Measurements from ENCODE around the gene CD82. TPM values are rescaled to one million over a fixed set of nuclear protein-coding genes. Genes with fewer than 3 reads are reported as not detected.

CD82 gene
- total RNA-seq, 1 experiment from 2014 or later: 4.5 TPM

DNA sequence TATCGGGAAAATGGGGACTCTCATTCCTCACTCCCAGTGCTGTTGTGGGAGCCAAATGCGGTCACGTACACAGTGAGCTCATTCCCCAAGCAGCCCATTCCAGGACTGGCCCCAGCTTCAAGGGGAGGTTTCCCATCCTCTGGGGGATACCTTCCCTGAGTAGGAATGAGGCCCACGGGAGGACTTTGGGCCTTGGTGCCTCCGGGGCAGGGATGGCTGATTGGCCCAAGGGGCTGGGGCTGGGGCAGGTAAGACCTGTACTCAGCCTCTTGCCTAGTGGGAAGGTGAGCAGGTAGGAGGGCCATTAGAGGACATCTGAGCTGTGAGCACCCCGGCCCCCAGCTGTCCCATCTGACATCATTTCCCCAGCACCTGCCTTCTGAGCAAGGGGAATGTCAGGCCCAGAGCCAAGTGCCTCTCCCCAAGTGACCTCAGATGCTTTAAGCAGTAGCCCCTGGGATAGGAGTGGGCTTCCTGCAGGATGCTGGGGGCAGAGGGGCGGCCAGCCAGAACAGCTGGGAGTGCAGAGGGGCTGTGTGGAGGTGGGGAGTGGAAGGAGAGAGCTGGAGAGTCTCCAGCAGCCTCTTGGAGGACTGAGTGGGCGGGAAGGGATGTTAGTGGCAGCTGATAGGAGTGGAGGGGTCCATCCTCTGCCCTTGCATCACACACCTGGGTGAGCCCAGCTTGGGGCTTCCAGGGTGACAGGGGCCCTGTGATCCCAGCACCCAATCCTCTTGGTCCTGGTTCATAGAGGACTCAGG lies 58.4 kb downstream of the CD82 start:
- H3K27me3 Mint-ChIP-seq (ENCODE audit: low read depth): peaks cover 26% of the 10 kb centered on the region
- peak; percentile 20 for DNase-seq

More for the DNA sequence above, 58.4 kb downstream of the CD82 start:
- Histone ChIP-seq H3K4me1 (ENCODE audit: insufficient read depth, low read length) (no peaks in the 10 kb centered on the region), H2BK120ac (ENCODE audit: low read depth, low read length, poor library complexity, severe bottlenecking) (no peak overlapping the region), H3K23ac (ENCODE audit: insufficient read length, low read depth, low read length) (no peak overlapping the region), H2AFZ (ENCODE audit: low read length) (no peak overlapping the region), H2BK20ac (ENCODE audit: low read depth, low read length, poor library complexity, severe bottlenecking) (no peak overlapping the region), H2AK5ac (ENCODE audit: insufficient read length, low read length) (no peak overlapping the region), H3K56ac (ENCODE audit: insufficient read length, low read depth, low read length) (no peak overlapping the region), H3K27me3 (ENCODE audit: insufficient read depth, low read length) (no peaks in the 10 kb centered on the region), H2BK12ac (ENCODE audit: insufficient read length, low read depth, low read length) (no peak overlapping the region), H2BK5ac (ENCODE audit: insufficient read length, low read length) (no peak overlapping the region), H3K18ac (ENCODE audit: insufficient read length, low read depth, low read length) (no peak overlapping the region), H3K27ac (ENCODE audit: insufficient read length, low read depth, low read length) (no peak overlapping the region), H3K9me3 (ENCODE audit: control insufficient read depth, low read depth, low read length) (no peaks in the 10 kb centered on the region), H3K14ac (ENCODE audit: insufficient read depth, low read length) (no peak overlapping the region), H4K91ac (ENCODE audit: insufficient read length, low read depth, low read length) (no peak overlapping the region), H3K4me2 (ENCODE audit: insufficient read depth, insufficient read length, low read length) (no peak overlapping the region), H4K5ac (ENCODE audit: insufficient read length, low read depth, low read length) (no peak overlapping the region), H3T11ph (ENCODE audit: low read length) (no peak overlapping the region), H3K23me2 (ENCODE audit: insufficient read length, low read depth, low read length, poor library complexity, severe bottlenecking) (no peaks in the 10 kb centered on the region), H3K79me1 (ENCODE audit: insufficient read depth, low read depth, low read length, poor library complexity, severe bottlenecking) (no peaks in the 10 kb centered on the region), H3K79me2 (ENCODE audit: insufficient read depth, low read length) (no peaks in the 10 kb centered on the region; the same call in 1 of the 2 replicates), H2BK15ac (ENCODE audit: low read depth, low read length) (no peak overlapping the region), H3K9ac (ENCODE audit: extremely low read depth, insufficient read length, low read length) (no peak overlapping the region), H4K20me1 (ENCODE audit: control insufficient read depth, insufficient read depth, insufficient read length) (no peaks in the 10 kb centered on the region), H3K4ac (ENCODE audit: low read depth, low read length) (no peak overlapping the region), H4K8ac (replicated peaks; ENCODE audit: insufficient read length, low read depth, low read length) (no peak overlapping the region)
- H3K4me3 Mint-ChIP-seq: no peak overlapping the region
- H3K9me3 Mint-ChIP-seq: peaks cover 0 to 3% of the 10 kb centered on the region in 2 experiments; a peak in 2 of 5 replicates
- peaks cover 0 to 2% (median 0%) of the 10 kb centered on the region in 3 experiments; a peak in 1 of 7 replicates for H3K36me3 Mint-ChIP-seq (ENCODE audit: insufficient read depth in 1 of 3, low read depth in 3 of 3)
- no peak for TF ChIP-seq CTCF (conservative IDR thresholded peaks at IDR 0.05)
- no peak overlapping the region for H3K27ac Mint-ChIP-seq
- peaks cover 14 to 26% of the 10 kb centered on the region in 2 experiments for H3K4me1 Mint-ChIP-seq
- WGBS (ENCODE audit: extremely low coverage, insufficient read length, low lambda C conversion rate): no CpG with 5 or more reads among the region's 8 CpGs
